GM18499 (cell line): Measurements from ENCODE around the gene SASH1.

Experiments used
- ATAC-seq: cut with Tn5 transposase; IDR thresholded peaks from one replicate; pipeline ENCODE4 v1.9.1; 2021; ENCODE audit warnings: moderate number of reproducible peaks; ENCODE audit not compliant: insufficient read depth, unreplicated experiment

The SASH1 gene

DNA sequence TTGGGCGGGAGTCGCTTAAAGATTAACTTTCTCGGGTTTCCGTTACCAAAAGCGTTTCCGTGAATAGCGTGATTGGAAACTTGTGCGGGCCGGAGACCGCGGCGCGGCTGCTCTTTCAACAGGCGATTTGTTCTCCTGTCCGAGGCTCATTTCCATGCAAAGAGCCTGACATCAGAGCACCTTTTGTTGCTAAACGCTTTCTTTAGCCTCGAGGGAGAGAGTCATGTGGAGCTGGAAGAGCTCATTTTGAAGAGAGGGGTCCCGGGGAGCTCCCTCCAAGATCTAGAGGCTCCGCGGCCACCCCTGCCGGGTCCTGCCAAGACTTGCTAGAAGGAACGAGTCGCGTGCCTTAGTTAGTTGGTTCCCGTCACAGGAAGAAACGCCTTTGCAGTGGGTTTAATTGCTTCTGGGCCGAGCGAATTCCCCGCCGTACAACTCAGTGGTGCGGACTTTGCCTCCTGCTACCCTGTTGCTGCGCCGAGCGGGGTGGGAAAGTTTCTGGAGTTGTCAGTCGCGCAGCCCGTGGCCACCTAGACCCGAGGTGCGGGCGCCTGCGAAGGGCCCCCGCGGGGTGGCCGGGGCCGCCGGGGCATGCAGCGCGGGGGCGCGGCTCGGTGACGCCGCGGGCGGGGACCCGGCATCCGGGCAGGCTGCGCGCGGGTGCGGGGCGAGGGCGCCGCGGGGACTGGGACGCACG is at the start of gene SASH1:
Gene SASH1, plus strand, starts transcription at position 489 of the 697 bp plus-strand sequence. CDS start 230 bp downstream, outside the sequence.
- ATAC-seq: no peak

DNA sequence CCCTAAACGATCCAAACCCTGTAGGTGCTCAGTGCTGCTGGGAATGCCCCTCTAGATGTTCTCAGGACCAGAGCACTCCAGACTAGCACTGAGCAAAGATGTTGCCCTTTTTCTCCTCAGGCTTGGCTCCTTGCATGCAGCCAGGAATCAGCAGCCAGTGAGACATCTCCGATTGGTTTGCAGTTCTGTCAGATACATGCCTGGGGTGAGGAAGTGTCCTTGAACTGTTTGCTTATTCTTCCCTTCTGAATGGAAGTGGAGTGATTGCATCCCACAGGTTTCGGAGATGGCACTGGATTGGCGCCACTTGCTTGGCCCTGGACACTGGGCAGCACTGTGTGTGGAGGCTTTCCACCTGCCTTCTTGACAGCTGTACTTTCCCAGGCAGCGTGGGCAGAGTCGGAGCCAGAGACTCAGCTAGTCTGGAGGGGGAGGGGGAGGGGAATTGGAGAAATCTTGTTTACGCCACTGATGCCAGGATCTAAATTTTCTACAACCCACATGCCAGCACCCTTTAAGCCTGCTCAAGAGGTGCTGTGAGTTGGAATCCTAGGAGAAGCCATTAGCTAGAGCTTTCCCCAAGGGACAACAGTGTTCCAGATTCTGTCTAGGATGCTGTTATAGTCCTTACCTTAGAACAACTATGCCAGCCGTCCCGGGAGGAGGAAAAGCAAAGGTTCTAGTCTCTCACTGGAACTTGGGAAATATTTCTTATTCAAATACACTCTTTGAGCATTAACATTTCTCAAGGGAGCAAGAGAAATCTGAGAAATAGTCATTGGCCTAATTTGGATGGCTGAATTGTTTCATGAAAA is 49.2 kb upstream of the SASH1 start:
- no peak for ATAC-seq

DNA sequence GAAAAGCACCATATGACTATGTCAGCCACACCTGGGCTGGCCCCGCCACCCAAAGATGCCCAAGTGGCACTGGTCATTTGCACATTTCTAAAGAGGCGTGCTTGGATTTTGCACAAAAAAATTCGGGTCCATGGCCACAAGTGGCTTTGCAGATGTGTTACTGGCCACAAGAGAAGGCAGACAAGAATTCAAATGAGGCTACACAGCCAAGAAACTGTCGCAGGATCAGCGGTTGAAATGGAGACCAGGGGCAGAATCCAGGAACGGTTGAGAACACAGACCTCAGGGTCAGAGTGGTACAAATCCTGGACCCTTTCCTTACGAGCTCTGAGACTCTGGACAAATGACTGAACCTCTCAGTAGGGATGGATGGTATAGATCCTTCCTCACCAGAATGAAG is 48.6 kb upstream of the SASH1 start:
- ATAC-seq: no peak

DNA sequence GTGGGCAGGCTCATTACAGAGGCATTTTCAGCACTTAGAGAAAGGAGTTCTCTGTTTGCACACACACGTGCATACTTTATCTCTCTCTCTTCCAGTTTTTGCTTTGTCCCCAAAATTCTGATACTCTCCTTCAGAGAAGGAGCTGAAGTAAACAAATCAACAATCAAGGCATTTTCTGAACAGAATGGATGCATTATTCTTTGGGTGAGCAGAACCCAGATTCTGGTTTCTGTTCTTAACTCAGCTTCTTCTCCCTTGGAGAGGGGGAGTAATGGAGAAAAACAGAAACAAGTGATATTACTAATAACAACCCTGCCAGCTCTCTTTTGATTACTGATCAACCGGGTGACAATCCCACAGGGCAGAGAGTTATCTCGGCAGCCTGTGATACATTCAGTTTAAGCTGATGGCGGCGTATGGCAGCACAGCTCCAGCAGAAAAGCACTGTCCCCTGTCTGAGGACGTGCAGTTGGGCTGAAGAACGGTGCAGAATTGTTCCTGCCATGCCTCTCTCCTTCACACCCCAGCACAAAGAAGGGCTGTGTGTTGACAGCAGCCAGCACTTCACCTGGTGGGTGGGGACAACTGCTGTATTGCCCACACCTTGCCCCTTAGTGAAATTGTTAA is 47.3 kb upstream of the SASH1 start:
- ATAC-seq: no peak

DNA sequence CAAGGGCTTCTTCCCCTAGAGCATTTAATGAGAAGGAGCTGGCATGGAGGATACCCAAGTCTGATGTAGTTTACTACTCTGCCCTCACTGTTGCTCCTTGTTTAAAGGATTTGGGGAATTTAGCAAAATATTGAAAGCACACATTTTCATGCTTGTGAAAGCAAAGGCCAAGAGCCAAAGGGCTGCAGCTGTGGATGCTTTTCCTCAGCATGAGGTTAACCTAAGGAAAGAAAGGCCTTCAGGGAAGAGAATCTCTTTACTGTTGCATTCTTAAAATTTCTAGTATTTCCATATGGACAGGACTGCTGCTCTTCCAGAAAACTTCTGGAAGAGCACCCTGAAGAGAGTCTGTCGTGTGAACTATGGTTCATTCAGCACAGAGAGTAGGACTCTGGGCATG is 45.9 kb upstream of the SASH1 start:
- ATAC-seq: no peak

DNA sequence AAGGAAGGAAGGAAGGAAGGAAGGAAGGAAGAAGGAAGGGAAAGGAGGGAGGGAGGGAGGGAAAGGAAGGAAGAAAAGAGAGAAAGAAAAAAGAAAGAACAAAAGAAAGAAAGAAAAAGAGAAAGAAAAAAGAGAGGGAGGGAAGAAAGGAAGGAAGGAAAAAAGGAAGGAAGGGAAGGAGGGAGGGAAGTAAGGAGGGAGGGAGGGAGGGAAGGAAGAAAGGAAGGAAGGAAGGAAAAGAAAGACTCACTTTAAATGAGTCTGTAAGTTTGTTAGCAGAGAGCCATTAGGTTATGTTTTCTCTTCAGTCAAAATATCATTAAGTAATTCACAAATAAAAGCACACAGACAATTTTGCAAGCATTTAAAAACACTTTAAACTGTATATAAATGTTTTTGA is 44.0 kb upstream of the SASH1 start:
- ATAC-seq: no peak

DNA sequence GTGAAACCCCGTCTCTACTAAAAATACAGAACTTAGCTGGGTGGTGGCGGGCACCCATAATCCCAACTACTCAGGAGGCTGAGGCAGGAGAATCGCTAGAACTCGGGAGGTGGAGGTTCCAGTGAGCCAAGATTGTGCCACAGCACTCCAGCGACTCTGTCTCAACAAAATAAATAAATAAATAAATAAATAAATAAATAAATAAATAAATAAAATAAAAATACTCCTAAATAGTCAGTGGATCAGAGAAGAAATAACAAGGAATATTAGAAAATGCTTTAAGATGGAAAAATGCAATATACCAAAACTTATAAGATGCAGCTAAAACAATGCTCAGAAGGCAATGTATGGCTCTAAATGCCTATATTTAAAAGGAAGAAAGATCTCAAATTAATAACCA is 39.0 kb upstream of the SASH1 start:
- ATAC-seq: no peak

DNA sequence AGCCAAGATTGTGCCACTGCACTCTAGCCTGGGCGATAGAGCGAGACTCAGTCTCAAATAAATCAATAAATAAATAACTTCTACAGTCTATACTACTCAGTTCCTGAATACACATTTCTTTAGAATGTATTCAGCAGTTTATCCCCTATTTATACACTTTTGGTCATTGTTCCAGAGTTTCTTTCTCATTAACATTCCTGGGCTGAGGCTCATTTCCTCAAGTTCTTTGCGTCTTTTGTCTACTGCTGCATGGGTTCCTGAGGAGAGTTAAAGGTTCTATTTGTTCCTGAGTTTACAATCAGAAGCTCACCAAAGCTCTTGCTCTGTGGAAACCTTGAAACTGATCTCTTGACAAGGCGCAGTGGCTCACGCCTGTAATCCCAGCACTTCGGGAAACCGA is 37.7 kb upstream of the SASH1 start:
- no peak for ATAC-seq

DNA sequence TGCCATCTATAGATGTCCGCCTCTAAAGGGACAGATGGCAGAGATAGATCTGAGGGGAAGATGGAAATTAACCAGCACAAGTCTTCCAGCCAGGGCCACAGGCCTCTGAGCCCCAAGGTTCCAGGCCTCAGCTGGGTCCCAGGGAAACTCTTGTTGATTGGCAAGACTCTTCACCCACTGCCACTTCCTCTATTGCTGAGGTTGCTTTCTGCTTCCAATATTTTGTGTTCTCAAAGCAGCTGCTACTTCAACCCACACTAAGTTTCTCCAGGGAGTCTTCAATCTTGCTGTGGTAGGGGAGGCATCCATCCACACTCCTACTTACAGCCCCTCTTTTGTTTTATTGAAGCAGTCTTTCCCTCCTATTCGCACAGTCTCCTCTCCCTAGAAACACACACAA is 36.4 kb upstream of the SASH1 start:
- ATAC-seq: no peak

DNA sequence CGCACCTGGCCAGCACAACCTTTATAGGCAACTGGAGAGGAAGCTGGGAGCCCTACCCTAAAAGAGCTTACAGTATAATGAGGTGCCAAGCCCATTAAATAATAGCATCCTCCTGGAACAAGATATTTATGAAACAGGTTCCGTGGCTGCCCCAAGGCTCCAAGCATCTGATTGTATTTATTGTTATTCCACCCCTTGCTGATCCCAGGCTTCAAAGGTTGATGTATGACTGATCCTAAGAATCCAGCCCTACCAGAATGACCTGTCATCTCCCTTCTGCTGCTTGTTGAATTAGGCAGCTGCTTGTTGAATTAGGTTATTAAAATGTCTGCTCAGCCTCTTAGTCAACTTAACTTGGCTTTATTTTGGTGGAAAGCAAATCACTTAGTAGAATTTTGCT is 35.2 kb upstream of the SASH1 start:
- no peak for ATAC-seq

DNA sequence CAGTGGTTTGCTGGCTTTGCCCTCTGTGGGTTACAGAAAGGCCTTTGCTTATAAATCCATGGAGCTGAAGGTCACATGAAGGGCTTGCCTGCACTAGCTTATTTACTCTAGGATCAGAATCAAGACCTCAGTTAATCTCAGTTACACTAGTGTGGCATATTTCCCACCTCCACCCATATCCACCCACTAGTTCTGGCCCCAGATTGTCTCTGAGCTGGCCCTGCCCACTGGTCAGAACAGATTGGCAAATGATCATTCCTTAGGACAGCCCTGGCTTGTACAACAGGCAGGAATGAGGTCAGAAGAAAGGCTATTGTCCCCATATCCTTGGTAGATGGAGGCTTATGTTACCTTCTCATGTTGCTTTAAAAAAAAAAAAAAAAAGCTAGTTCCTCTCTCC is 33.3 kb upstream of the SASH1 start:
- ATAC-seq: no peak

DNA sequence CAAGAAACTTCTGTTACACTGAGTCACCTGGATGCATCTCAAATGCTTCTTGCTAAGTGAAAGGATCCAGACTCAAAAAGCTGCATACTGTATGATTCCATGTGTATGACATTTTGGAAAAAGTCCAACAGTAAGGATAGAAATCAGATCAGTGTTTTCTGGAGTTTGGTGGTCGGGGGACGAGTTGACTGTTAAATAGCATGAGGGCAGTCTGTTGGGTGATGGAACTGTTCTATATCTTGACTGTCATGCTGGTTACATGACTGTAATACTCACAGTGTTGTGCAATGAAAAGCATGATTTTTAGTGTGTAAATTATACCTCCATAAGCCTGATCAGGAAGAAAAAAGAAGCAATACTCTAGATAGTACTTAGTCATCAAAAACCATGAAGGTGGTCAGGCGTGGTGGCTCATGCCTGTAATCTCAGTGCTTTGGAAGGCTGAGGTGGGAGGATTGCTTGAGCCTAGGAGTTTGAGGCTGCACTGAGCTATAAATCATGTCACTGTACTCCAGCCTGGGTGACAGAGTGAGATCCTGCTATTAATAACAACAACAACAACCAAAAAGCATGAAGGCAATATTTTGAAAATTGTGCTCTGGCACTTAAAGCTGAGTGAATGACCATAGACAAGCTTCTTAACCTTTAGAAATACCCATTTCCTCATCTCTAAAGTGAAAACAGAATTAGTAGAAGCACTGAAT is 30.5 kb upstream of the SASH1 start:
- ATAC-seq: no peak

DNA sequence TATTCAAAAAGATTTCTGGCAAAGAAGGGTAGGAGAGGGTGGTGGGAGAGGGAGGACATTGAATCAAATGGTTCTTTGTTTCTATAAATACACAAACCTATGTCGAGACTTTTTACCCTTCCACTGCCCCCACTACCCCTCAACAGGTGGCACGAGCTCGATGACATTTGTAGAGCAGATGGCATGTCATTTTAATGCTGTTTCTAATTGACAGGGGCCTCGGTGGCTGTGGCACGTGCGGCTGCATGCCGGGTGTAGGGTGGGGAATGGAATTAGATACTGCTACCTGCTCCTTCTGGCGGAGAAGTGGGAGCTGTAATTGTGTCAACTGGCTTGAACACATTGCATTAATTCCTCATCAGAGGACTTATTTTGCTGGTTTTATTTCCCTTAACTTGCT is 29.1 kb upstream of the SASH1 start:
- no peak for ATAC-seq

DNA sequence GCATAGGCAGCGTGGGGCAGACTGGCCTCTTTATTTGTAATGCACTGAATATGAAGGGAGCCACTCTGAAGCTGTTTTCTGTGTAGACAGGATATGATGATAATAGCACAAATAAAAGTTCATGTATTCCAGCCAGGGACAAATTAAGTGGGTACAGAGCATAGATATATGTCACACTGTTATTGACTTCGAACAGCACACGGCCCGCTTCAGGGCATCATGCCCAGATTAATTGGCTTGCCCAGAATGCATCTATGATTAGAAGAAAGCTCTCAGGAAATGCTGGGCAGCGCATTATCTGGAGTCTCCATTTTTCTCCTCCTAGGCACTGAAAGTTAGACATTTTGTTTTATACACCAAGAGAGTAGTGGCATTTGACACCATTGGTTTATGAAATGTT is 26.3 kb upstream of the SASH1 start:
- no peak for ATAC-seq

DNA sequence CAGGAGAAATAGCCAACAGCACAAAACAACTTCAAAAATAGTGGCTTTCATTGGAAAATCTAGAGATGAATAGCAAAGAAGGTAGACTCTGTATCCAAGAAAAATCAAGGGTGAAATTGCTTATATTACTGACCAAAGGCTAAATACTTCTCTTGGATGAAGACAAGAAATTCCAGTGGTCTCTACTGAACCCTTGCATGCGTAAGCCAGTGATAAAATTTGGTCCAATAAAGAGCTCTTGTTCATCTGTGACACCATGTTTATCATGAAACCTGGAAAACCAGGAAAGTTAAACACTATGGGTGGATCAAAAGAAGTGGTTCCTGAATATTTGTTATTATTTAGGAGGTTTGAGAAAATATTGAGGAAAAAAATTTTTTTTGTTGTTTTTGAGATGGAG is 25.6 kb upstream of the SASH1 start:
- ATAC-seq: no peak

DNA sequence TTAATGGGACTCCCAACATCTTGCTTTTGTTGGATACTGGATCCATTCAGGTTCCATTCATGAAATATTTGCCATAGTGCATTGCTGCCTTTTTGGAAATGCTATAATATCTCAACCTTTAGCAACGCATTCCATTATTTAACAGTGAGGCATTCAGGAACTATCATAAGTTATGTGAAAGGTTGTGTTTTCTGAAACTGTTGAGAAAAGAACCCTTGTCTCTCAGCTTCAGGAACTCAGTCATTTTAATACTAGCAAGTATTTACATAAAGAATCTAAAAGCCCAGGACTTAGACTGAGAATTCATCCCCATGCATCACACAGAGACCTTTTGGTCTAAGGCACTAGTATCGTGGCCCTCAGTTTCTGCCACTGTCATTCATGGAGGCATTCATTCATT is 24.9 kb upstream of the SASH1 start:
- no peak for ATAC-seq

DNA sequence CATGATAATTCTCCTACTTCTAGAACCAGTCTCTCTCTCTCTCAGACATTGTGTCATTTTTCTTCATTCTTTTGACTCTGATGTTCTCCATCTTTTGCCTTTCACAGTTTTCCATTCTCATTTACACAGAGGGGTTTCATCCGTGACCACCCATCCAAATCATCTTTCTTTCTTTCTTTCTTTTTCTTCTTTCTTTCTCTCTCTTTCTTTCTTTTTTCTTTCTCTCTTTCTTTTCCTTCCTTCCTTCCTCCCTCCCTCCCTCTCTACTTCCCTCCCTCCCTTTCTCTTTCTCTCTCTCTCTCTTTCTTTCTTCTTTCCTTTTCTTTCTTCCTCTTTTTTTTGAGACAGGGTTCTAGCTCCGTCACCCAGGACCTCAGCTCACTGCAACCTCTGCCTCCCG is 19.9 kb upstream of the SASH1 start:
- ATAC-seq: no peak

DNA sequence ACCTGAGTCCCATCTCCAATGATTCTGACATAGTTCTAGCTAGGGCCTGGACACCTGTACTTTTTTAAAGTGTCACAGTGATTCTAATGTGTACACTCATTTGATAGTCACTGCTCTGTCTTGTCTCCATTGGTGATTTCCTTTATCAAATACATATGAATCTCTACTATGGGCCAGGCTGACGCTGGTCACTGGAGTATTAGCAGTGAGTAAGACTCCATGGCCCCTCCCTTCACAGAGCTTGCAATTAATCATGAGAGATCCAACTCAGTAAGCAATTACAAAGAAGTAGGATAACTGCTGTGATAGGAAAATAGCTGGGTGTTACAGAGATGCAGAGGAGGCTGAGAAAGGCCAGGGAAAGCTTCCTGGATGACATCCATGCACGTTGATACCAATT is 19.3 kb upstream of the SASH1 start:
- ATAC-seq: no peak

DNA sequence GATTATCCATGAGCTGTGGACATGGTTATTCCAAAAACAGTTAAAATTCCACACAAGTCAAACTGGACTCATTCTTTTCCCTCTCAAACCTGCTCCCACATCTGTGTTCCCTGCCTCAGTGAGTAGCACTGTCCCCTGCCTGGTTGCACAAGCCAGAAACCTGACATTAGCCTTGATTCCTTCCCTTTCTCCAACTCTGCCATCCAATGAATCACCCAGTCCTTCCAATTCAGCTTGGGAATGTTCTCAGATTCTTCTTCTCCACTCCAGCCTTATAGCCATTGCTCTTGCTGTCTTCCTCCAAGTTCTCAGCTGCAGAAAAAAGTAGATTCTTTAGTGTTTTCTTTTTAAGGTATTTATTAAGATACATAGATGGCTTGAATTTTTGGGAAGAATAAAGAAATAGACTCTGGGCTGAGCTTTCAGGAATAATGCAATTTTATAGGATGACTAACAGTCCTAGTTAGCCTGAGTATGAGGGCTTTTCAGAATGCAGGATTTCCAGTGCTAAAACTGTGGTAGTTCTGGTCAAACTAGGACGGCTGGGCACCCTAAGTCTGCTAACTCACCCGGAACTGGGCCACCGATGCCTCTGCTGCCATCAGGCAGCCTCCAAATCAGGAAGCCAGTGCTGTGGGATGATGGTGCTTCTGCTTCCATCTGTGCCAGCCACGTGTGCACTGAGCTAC is 18.2 kb upstream of the SASH1 start:
- no peak for ATAC-seq

DNA sequence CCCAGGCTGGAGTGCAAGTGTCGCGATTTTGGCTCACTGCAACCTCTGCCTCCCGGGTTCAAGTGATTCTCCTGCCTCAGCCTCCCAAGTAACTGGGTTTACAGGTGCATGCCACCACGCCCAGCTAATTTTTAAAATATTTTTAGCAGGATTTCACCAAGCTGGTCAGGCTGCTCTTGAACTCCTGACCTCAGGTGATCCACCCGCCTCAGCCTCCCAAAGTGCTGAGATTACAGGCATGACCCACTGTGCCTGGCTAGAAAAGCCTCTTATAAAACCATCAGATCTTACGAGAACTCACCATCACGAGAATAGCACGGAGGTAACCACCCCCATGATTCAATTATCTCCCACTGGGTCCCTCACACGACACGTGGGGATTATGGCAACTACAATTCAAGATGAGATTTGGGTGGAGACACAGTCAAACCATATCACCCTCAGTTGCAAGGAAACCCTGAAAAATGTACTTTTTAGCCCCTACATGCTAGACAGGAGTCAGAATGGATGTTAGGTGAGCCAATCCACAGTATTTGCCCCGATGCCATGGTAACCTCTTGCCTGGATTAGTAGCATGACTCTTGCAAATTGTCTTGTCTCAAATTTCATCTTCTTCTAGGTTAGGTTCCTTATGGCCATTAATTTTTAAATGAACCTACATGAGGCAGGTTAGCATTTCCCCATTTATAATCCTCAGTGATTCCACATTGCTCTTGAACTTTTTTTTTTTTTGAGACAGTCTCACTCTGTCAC is 17.1 kb upstream of the SASH1 start:
- ATAC-seq: no peak
